Spleen (tissue), 7 donors: ENCODE measurements around the gene CTSE.
"Not testable (repeated sequence)": the region's sequence is repeated elsewhere in the genome, so short reads cannot be mapped to it uniquely, and the experiment has no call there.

Experiments used
- CTCF ChIP-seq, 11 experiments: fragments of 200-600 bp in 7 of 11; fragments of 450-650 bp in 4 of 11; sonication (generic) in 4 of 11; IDR thresholded peaks in 8 of 11; conservative IDR thresholded peaks in 3 of 11; 1 replicate in 7 of 11; 2 replicates in 4 of 11; pipeline versions ENCODE4 v1.4.0 to v1.8.0; 2016 to 2021; ENCODE audit warnings: antibody characterized with exemption in 11 of 11, inconsistent platforms in 4 of 11, mild to moderate bottlenecking in 1 of 11
- POLR2AphosphoS5 ChIP-seq, 3 donors: sonication (generic); formaldehyde crosslinking; IDR thresholded peaks; one replicate each; pipeline ENCODE4 v1.5.1; 2017; ENCODE audit warnings: antibody characterized with exemption in 3 of 3
- donor health status: DM: no; HTN: no; CAD: no; lungs with moderate emphysema.
- donor health status: DM: no; HTN: no; CAD: no.
- donor health status: DM: no; HTN: no; CAD: no.

GRCh38 chr1:206055069-206055625, 31.5 kb upstream of the CTSE start:
- not testable (repeated sequence) for TF ChIP-seq CTCF (IDR thresholded peaks at IDR 0.05 in 8 of 11, conservative IDR thresholded peaks at IDR 0.05 in 3 of 11); POLR2AphosphoS5 (IDR thresholded peaks at IDR 0.05)
